Activated CD4-positive, alpha-beta T cell treated with anti-CD3 and anti-CD28 coated beads, Interleukin-10, Interleukin-2, amounts not matched to agents 100 ng/mL and 50 ng/mL, durations not matched to agents 16 hours and 8 hours (primary cell): Measurements from ENCODE around the gene MSRB3.
"Not testable (repeated sequence)": the region's sequence is repeated elsewhere in the genome, so short reads cannot be mapped to it uniquely, and the experiment has no call there.

Source experiments
- DNase-seq: peaks from one replicate; pipeline ENCODE4 v3.0.0-alpha.2; 2020

The MSRB3 gene

GRCh38 chr12:65292241-65292640, 13.8 kb downstream of the MSRB3 start:
- DNase-seq: no peak

GRCh38 chr12:65293735-65294134, 15.3 kb downstream of the MSRB3 start:
- DNase-seq: no peak

GRCh38 chr12:65294641-65295262, 16.3 kb downstream of the MSRB3 start:
- DNase-seq: no peak

GRCh38 chr12:65296508-65297265, 18.2 kb downstream of the MSRB3 start:
- no peak for DNase-seq

- no peak for DNase-seq
These were observed 21.6 kb downstream of the MSRB3 start for GRCh38 chr12:65300097-65300496.

GRCh38 chr12:65300679-65301349, 22.3 kb downstream of the MSRB3 start:
- DNase-seq: no peak

- no peak for DNase-seq
These were observed 24.4 kb downstream of the MSRB3 start for GRCh38 chr12:65302891-65303290.

GRCh38 chr12:65305346-65305950, 27.0 kb downstream of the MSRB3 start:
- no peak for DNase-seq

- DNase-seq: peak; percentile 37
These were observed 28.1 kb downstream of the MSRB3 start for GRCh38 chr12:65306366-65307168.

GRCh38 chr12:65307169-65307501, 28.7 kb downstream of the MSRB3 start:
- DNase-seq: no peak

- no peak for DNase-seq
These were observed 29.5 kb downstream of the MSRB3 start for GRCh38 chr12:65308006-65308405.

- no peak for DNase-seq
These were observed 30.2 kb downstream of the MSRB3 start for GRCh38 chr12:65308601-65309071.

- no peak for DNase-seq
These were observed 32.8 kb downstream of the MSRB3 start for GRCh38 chr12:65311260-65311659.

GRCh38 chr12:65313719-65314317, 35.3 kb downstream of the MSRB3 start:
- DNase-seq: no peak

- DNase-seq: not testable (repeated sequence)
These were observed 36.8 kb downstream of the MSRB3 start for GRCh38 chr12:65315238-65315637.

GRCh38 chr12:65318186-65318685, 39.8 kb downstream of the MSRB3 start:
- DNase-seq: no peak

- no peak for DNase-seq
These were observed 41.3 kb downstream of the MSRB3 start for GRCh38 chr12:65319688-65320200.

- DNase-seq: no peak
These were observed 44.6 kb downstream of the MSRB3 start for GRCh38 chr12:65323070-65323469.

GRCh38 chr12:65324056-65324455, 45.6 kb downstream of the MSRB3 start:
- DNase-seq: no peak

GRCh38 chr12:65324551-65324950, 46.1 kb downstream of the MSRB3 start:
- DNase-seq: no peak

- no peak for DNase-seq
These were observed 46.7 kb downstream of the MSRB3 start for GRCh38 chr12:65325183-65325582.

- no peak for DNase-seq
These were observed 48.1 kb downstream of the MSRB3 start for GRCh38 chr12:65326616-65327015.
